ENCODE measurements around the gene ZNF407.

The ZNF407 gene

GRCh38 chr18:74734013-74734444, 136.4 kb downstream of the ZNF407 start:
- Histone ChIP-seq H3K36me3 (ENCODE audit: insufficient read depth, insufficient read length, low read length) (no peaks in the 10 kb centered on the region), H3K9ac (ENCODE audit: insufficient read length, low read depth) (no peak overlapping the region), H3K4me1 (ENCODE audit: insufficient read depth, insufficient read length) (no peaks in the 10 kb centered on the region), H3K4me3 (ENCODE audit: insufficient read length, low read depth) (no peak overlapping the region), H3K9me3 (ENCODE audit: insufficient read depth, low read length) (no peaks in the 10 kb centered on the region), H3K27me3 (ENCODE audit: insufficient read depth, insufficient read length) (no peaks in the 10 kb centered on the region)
- no peak for TF ChIP-seq ZNF274 (IDR thresholded peaks at IDR 0.05; ENCODE audit: low read depth, low read length)
- TF ChIP-seq SUZ12 (IDR thresholded peaks at IDR 0.05; ENCODE audit: extremely low read depth, insufficient read depth, insufficient read length) = no peak
- no peak for TF ChIP-seq YY1 (IDR thresholded peaks at IDR 0.05; ENCODE audit: insufficient read depth, insufficient read length)
- DNase-seq (ENCODE audit: low read depth, low spot score) = no peak

GRCh38 chr18:74739926-74740325, 142.3 kb downstream of the ZNF407 start:
- DNase-seq (ENCODE audit: low read depth, low spot score) = no peak
- Histone ChIP-seq H3K4me1 (ENCODE audit: insufficient read depth, insufficient read length) (no peaks in the 10 kb centered on the region), H3K36me3 (ENCODE audit: insufficient read depth, insufficient read length, low read length) (no peaks in the 10 kb centered on the region), H3K4me3 (ENCODE audit: insufficient read length, low read depth) (no peak overlapping the region), H3K27me3 (ENCODE audit: insufficient read depth, insufficient read length) (no peaks in the 10 kb centered on the region), H3K9ac (ENCODE audit: insufficient read length, low read depth) (no peak overlapping the region), H3K9me3 (ENCODE audit: insufficient read depth, low read length) (no peaks in the 10 kb centered on the region)
- TF ChIP-seq SUZ12 (IDR thresholded peaks at IDR 0.05; ENCODE audit: extremely low read depth, insufficient read depth, insufficient read length) = no peak
- TF ChIP-seq ZNF274 (IDR thresholded peaks at IDR 0.05; ENCODE audit: low read depth, low read length) = no peak
- no peak for TF ChIP-seq YY1 (IDR thresholded peaks at IDR 0.05; ENCODE audit: insufficient read depth, insufficient read length)

- Histone ChIP-seq H3K4me3 (ENCODE audit: insufficient read length, low read depth) (no peak overlapping the region), H3K36me3 (ENCODE audit: insufficient read depth, insufficient read length, low read length) (no peaks in the 10 kb centered on the region), H3K9me3 (ENCODE audit: insufficient read depth, low read length) (no peaks in the 10 kb centered on the region), H3K9ac (ENCODE audit: insufficient read length, low read depth) (no peak overlapping the region), H3K4me1 (ENCODE audit: insufficient read depth, insufficient read length) (no peaks in the 10 kb centered on the region), H3K27me3 (ENCODE audit: insufficient read depth, insufficient read length) (no peaks in the 10 kb centered on the region)
- DNase-seq (ENCODE audit: low read depth, low spot score) = no peak
- TF ChIP-seq SUZ12 (IDR thresholded peaks at IDR 0.05; ENCODE audit: extremely low read depth, insufficient read depth, insufficient read length) (no peak), YY1 (IDR thresholded peaks at IDR 0.05; ENCODE audit: insufficient read depth, insufficient read length) (no peak), ZNF274 (IDR thresholded peaks at IDR 0.05; ENCODE audit: low read depth, low read length) (no peak)
These were observed 145.0 kb downstream of the ZNF407 start for GRCh38 chr18:74742573-74743243.

GRCh38 chr18:74745633-74746403, 148.1 kb downstream of the ZNF407 start:
- no peak for DNase-seq (ENCODE audit: low read depth, low spot score)
- H3K4me3 ChIP-seq (ENCODE audit: insufficient read length, low read depth) = no peak overlapping the region
- no peaks in the 10 kb centered on the region for H3K4me1 ChIP-seq (ENCODE audit: insufficient read depth, insufficient read length)
- H3K9me3 ChIP-seq (ENCODE audit: insufficient read depth, low read length) = no peaks in the 10 kb centered on the region
- H3K27me3 ChIP-seq (ENCODE audit: insufficient read depth, insufficient read length) = no peaks in the 10 kb centered on the region
- no peak overlapping the region for H3K9ac ChIP-seq (ENCODE audit: insufficient read length, low read depth)
- no peaks in the 10 kb centered on the region for H3K36me3 ChIP-seq (ENCODE audit: insufficient read depth, insufficient read length, low read length)
- TF ChIP-seq SUZ12 (IDR thresholded peaks at IDR 0.05; ENCODE audit: extremely low read depth, insufficient read depth, insufficient read length) = no peak

GRCh38 chr18:74748809-74749208, 151.1 kb downstream of the ZNF407 start:
- no peak for DNase-seq (ENCODE audit: low read depth, low spot score)
- TF ChIP-seq YY1 (IDR thresholded peaks at IDR 0.05; ENCODE audit: insufficient read depth, insufficient read length) = no peak
- TF ChIP-seq SUZ12 (IDR thresholded peaks at IDR 0.05; ENCODE audit: extremely low read depth, insufficient read depth, insufficient read length) = no peak
- no peak for TF ChIP-seq ZNF274 (IDR thresholded peaks at IDR 0.05; ENCODE audit: low read depth, low read length)
- no peaks in the 10 kb centered on the region for H3K4me1 ChIP-seq (ENCODE audit: insufficient read depth, insufficient read length)
- no peaks in the 10 kb centered on the region for H3K36me3 ChIP-seq (ENCODE audit: insufficient read depth, insufficient read length, low read length)
- no peak overlapping the region for H3K9ac ChIP-seq (ENCODE audit: insufficient read length, low read depth)
- H3K27me3 ChIP-seq (ENCODE audit: insufficient read depth, insufficient read length) = no peaks in the 10 kb centered on the region
- H3K9me3 ChIP-seq (ENCODE audit: insufficient read depth, low read length) = no peaks in the 10 kb centered on the region
- H3K4me3 ChIP-seq (ENCODE audit: insufficient read length, low read depth) = no peak overlapping the region

GRCh38 chr18:74758995-74759394, 161.3 kb downstream of the ZNF407 start:
- H3K9me3 ChIP-seq (ENCODE audit: insufficient read depth, low read length) = no peaks in the 10 kb centered on the region
- no peak for DNase-seq (ENCODE audit: low read depth, low spot score)
- no peaks in the 10 kb centered on the region for H3K27me3 ChIP-seq (ENCODE audit: insufficient read depth, insufficient read length)
- no peak overlapping the region for H3K4me3 ChIP-seq (ENCODE audit: insufficient read length, low read depth)
- TF ChIP-seq YY1 (IDR thresholded peaks at IDR 0.05; ENCODE audit: insufficient read depth, insufficient read length) (no peak), ZNF274 (IDR thresholded peaks at IDR 0.05; ENCODE audit: low read depth, low read length) (no peak), SUZ12 (IDR thresholded peaks at IDR 0.05; ENCODE audit: extremely low read depth, insufficient read depth, insufficient read length) (no peak)
- no peak overlapping the region for H3K9ac ChIP-seq (ENCODE audit: insufficient read length, low read depth)
- H3K36me3 ChIP-seq (ENCODE audit: insufficient read depth, insufficient read length, low read length) = no peaks in the 10 kb centered on the region
- H3K4me1 ChIP-seq (ENCODE audit: insufficient read depth, insufficient read length) = no peaks in the 10 kb centered on the region

GRCh38 chr18:74760026-74760425, 162.4 kb downstream of the ZNF407 start:
- Histone ChIP-seq H3K9me3 (ENCODE audit: insufficient read depth, low read length) (no peaks in the 10 kb centered on the region), H3K27me3 (ENCODE audit: insufficient read depth, insufficient read length) (no peaks in the 10 kb centered on the region), H3K4me1 (ENCODE audit: insufficient read depth, insufficient read length) (no peaks in the 10 kb centered on the region), H3K4me3 (ENCODE audit: insufficient read length, low read depth) (no peak overlapping the region), H3K9ac (ENCODE audit: insufficient read length, low read depth) (no peak overlapping the region), H3K36me3 (ENCODE audit: insufficient read depth, insufficient read length, low read length) (no peaks in the 10 kb centered on the region)
- DNase-seq (ENCODE audit: low read depth, low spot score) = no peak
- TF ChIP-seq YY1 (IDR thresholded peaks at IDR 0.05; ENCODE audit: insufficient read depth, insufficient read length) (no peak), ZNF274 (IDR thresholded peaks at IDR 0.05; ENCODE audit: low read depth, low read length) (no peak), SUZ12 (IDR thresholded peaks at IDR 0.05; ENCODE audit: extremely low read depth, insufficient read depth, insufficient read length) (no peak)

Data from NT2/D1 (cell line).